GM18867 (cell line): ENCODE measurements around the gene GIMD1.

Experiments used
- ATAC-seq: cut with Tn5 transposase; IDR thresholded peaks from one replicate; pipeline ENCODE4 v1.9.1; 2021; ENCODE audit warnings: mild to moderate bottlenecking, moderate library complexity; ENCODE audit not compliant: unreplicated experiment

GIMD1 gene

GRCh38 chr4:106315968-106316772 is 52.4 kb downstream of the GIMD1 start, which contains the start of the genes AIMP1 and TBCK:
Gene AIMP1, plus strand, starts transcription at chr4:106316550. Its CDS starts 8,460 bp downstream, at chr4:106325010.
Gene TBCK, minus strand, starts transcription at chr4:106316209. Its CDS starts 7,249 bp downstream, at chr4:106308960.
- peak; percentile 90 for ATAC-seq

GRCh38 chr4:106315476-106315967 is 53.1 kb downstream of the GIMD1 start:
- ATAC-seq = peak; percentile 22

GRCh38 chr4:106314960-106315359 is 53.6 kb downstream of the GIMD1 start:
- no peak for ATAC-seq

- ATAC-seq = no peak
Observed at GRCh38 chr4:106312997-106313522, 55.5 kb downstream of the GIMD1 start.

GRCh38 chr4:106312377-106312776 is 56.2 kb downstream of the GIMD1 start:
- no peak for ATAC-seq
